Measurements from ENCODE around the gene SETD5.

SETD5 gene

GRCh38 chr3:9397906-9398699 is 688 bp downstream of the SETD5 start:
- in situ Hi-C loops (cut with MboI; ENCODE audit: low sequenced_read_pairs, unreplicated experiment): no loop called here
- DNase-seq (ENCODE audit: low spot score): no peak
- TF ChIP-seq CTCF (IDR thresholded peaks at IDR 0.05; ENCODE audit: borderline replicate concordance, control extremely low read depth, extremely low read depth, insufficient read depth, missing control alignments): no peak

GRCh38 chr3:9398700-9399336 is 1.4 kb downstream of the SETD5 start:
- no peak for DNase-seq (ENCODE audit: low spot score)
- in situ Hi-C loops (cut with MboI; ENCODE audit: low sequenced_read_pairs, unreplicated experiment): no loop called here
- no peak for TF ChIP-seq CTCF (IDR thresholded peaks at IDR 0.05; ENCODE audit: borderline replicate concordance, control extremely low read depth, extremely low read depth, insufficient read depth, missing control alignments)

GRCh38 chr3:9399337-9399703 is 1.9 kb downstream of the SETD5 start:
- TF ChIP-seq CTCF (IDR thresholded peaks at IDR 0.05; ENCODE audit: borderline replicate concordance, control extremely low read depth, extremely low read depth, insufficient read depth, missing control alignments): no peak
- in situ Hi-C loops (cut with MboI; ENCODE audit: low sequenced_read_pairs, unreplicated experiment): no loop called here
- DNase-seq (ENCODE audit: low spot score): no peak

- TF ChIP-seq CTCF (IDR thresholded peaks at IDR 0.05; ENCODE audit: borderline replicate concordance, control extremely low read depth, extremely low read depth, insufficient read depth, missing control alignments): no peak
- DNase-seq (ENCODE audit: low spot score): no peak
- in situ Hi-C loops (cut with MboI; ENCODE audit: low sequenced_read_pairs, unreplicated experiment): no loop called here
Observed at GRCh38 chr3:9399746-9400145, 2.3 kb downstream of the SETD5 start.

- in situ Hi-C loops (cut with MboI; ENCODE audit: low sequenced_read_pairs, unreplicated experiment): no loop called here
- no peak for DNase-seq (ENCODE audit: low spot score)
- no peak for TF ChIP-seq CTCF (IDR thresholded peaks at IDR 0.05; ENCODE audit: borderline replicate concordance, control extremely low read depth, extremely low read depth, insufficient read depth, missing control alignments)
Observed at GRCh38 chr3:9400616-9401015, 3.2 kb downstream of the SETD5 start.

- no peak for TF ChIP-seq CTCF (IDR thresholded peaks at IDR 0.05; ENCODE audit: borderline replicate concordance, control extremely low read depth, extremely low read depth, insufficient read depth, missing control alignments)
- DNase-seq (ENCODE audit: low spot score): no peak
- in situ Hi-C loops (cut with MboI; ENCODE audit: low sequenced_read_pairs, unreplicated experiment): no loop called here
Observed at GRCh38 chr3:9401986-9402385, 4.6 kb downstream of the SETD5 start.

Measured in GM13976 (cell line).